Measurements from ENCODE around the gene ROR1. TPM values are rescaled to one million over a fixed set of nuclear protein-coding genes. Genes with fewer than 3 reads are reported as not detected.
"Not testable (repeated sequence)": the region's sequence is repeated elsewhere in the genome, so short reads cannot be mapped to it uniquely, and the experiment has no call there.

Gene ROR1
- total and polyA plus RNA-seq, 2 donors (not counting 1 experiment from before 2014, with no cell fraction given), result 0.46 to 16.0 TPM

GRCh38 chr1:63812071-63812700 lies 38.4 kb downstream of the ROR1 start:
- H3K79me2 ChIP-seq (ENCODE audit: control insufficient read depth, insufficient read depth, low read length), result no peaks in the 10 kb centered on the region
- no peak overlapping the region for H3K4me2 ChIP-seq (replicated peaks; ENCODE audit: low read depth, low read length, poor library complexity, severe bottlenecking)
- Mint-ChIP-seq H3K27me3 (peaks cover 14% of the 10 kb centered on the region), H3K4me1 (peaks cover 2% of the 10 kb centered on the region), H3K9me3 (ENCODE audit: insufficient read depth) (peaks cover 9% of the 10 kb centered on the region), H3K4me3 (no peak overlapping the region), H3K27ac (no peak overlapping the region)
- CTCF ChIA-PET, result interaction anchor here (0.8 to 0.9 kb wide), 2 partner anchors 12 to 26 kb away, joined by 3 to 4 read pairs; no protein-coding TSS in a partner anchor
- no peaks in the 10 kb centered on the region for H4K20me1 ChIP-seq (ENCODE audit: control insufficient read depth, insufficient read depth, low read length, poor library complexity, severe bottlenecking)
- H3K9me3 ChIP-seq (ENCODE audit: control extremely low read depth in 1 of 3, control insufficient read depth in 2 of 3, insufficient read depth in 1 of 3, low read length in 2 of 3), result peaks cover 0 to 4% (median 4%) of the 10 kb centered on the region in 3 donors
- no peaks in the 10 kb centered on the region for H3K36me3 ChIP-seq (replicated peaks in 1 of 2; ENCODE audit: control extremely low read depth in 1 of 2, control insufficient read depth in 1 of 2, extremely low read depth in 1 of 2, insufficient read depth in 2 of 2, low read length in 1 of 2)
- H3K27me3 ChIP-seq (replicated peaks in 1 of 4; ENCODE audit: control extremely low read depth in 1 of 4, control insufficient read depth in 3 of 4, insufficient read depth in 4 of 4, low read length in 3 of 4), result peaks cover 0 to 3% (median 0%) of the 10 kb centered on the region in 4 experiments
- H2AFZ ChIP-seq (ENCODE audit: insufficient read depth, low read depth, low read length, poor library complexity, severe bottlenecking), result no peak overlapping the region
- H3K9ac ChIP-seq (ENCODE audit: low read length), result no peak overlapping the region
- no peaks in the 10 kb centered on the region for H3K4me1 ChIP-seq (ENCODE audit: control insufficient read depth in 2 of 2, insufficient read depth in 2 of 2, low read length in 2 of 2)
- no peak overlapping the region for H3K4me3 ChIP-seq (ENCODE audit: control extremely low read depth in 1 of 5, extremely low read depth in 1 of 5, insufficient read depth in 1 of 5, low read depth in 2 of 5, low read length in 4 of 5)
- 100% methylated on average over 1 of the region's 6 CpGs for WGBS (ENCODE audit: insufficient coverage)
- ATAC-seq (ENCODE audit: low read depth), result no peak
- POLR2A ChIA-PET, result no interaction called here
- intact Hi-C loops (cut with micrococcal nuclease), result no loop called here
- no peak for TF ChIP-seq CTCF (IDR thresholded peaks at IDR 0.05)
- TF ChIP-seq EZH2 (IDR thresholded peaks at IDR 0.05; ENCODE audit: borderline replicate concordance, insufficient read depth, low read depth, low read length, poor library complexity, severe bottlenecking), result no peak
- DNase-seq, result no peak
- no peak overlapping the region for H3K27ac ChIP-seq (ENCODE audit: low read length in 2 of 2)

- no peak overlapping the region for H3K9ac ChIP-seq (ENCODE audit: low read length)
- CTCF ChIA-PET, result interaction anchor here (1.3 kb wide), 1 partner anchor 122 kb away, joined by 7 read pairs; no protein-coding TSS in a partner anchor
- TF ChIP-seq EZH2 (IDR thresholded peaks at IDR 0.05; ENCODE audit: borderline replicate concordance, insufficient read depth, low read depth, low read length, poor library complexity, severe bottlenecking) (no peak), CTCF (IDR thresholded peaks at IDR 0.05) (no peak)
- WGBS (ENCODE audit: insufficient coverage), result 67% methylated on average over 2 of the region's 3 CpGs
- Mint-ChIP-seq H3K4me3 (no peak overlapping the region), H3K4me1 (peaks cover 2% of the 10 kb centered on the region), H3K27me3 (peaks cover 14% of the 10 kb centered on the region), H3K27ac (peak overlapping the region; percentile 22), H3K9me3 (ENCODE audit: insufficient read depth) (peaks cover 5% of the 10 kb centered on the region)
- no peaks in the 10 kb centered on the region for H3K4me1 ChIP-seq (ENCODE audit: control insufficient read depth in 2 of 2, insufficient read depth in 2 of 2, low read length in 2 of 2)
- POLR2A ChIA-PET, result no interaction called here
- no peaks in the 10 kb centered on the region for H3K36me3 ChIP-seq (replicated peaks in 1 of 2; ENCODE audit: control extremely low read depth in 1 of 2, control insufficient read depth in 1 of 2, extremely low read depth in 1 of 2, insufficient read depth in 2 of 2, low read length in 1 of 2)
- no peak overlapping the region for H3K4me3 ChIP-seq (ENCODE audit: control extremely low read depth in 1 of 5, extremely low read depth in 1 of 5, insufficient read depth in 1 of 5, low read depth in 2 of 5, low read length in 4 of 5)
- no peak for DNase-seq
- H3K79me2 ChIP-seq (ENCODE audit: control insufficient read depth, insufficient read depth, low read length), result peaks cover 4% of the 10 kb centered on the region
- no peak overlapping the region for H3K4me2 ChIP-seq (replicated peaks; ENCODE audit: low read depth, low read length, poor library complexity, severe bottlenecking)
- intact Hi-C loops (cut with micrococcal nuclease), result no loop called here
- H2AFZ ChIP-seq (ENCODE audit: insufficient read depth, low read depth, low read length, poor library complexity, severe bottlenecking), result no peak overlapping the region
- H4K20me1 ChIP-seq (ENCODE audit: control insufficient read depth, insufficient read depth, low read length, poor library complexity, severe bottlenecking), result no peaks in the 10 kb centered on the region
- no peaks in the 10 kb centered on the region for H3K9me3 ChIP-seq (ENCODE audit: control extremely low read depth in 1 of 3, control insufficient read depth in 2 of 3, insufficient read depth in 1 of 3, low read length in 2 of 3)
- no peak overlapping the region for H3K27ac ChIP-seq (ENCODE audit: low read length in 2 of 2)
- ATAC-seq (ENCODE audit: low read depth), result peak; percentile 24
- H3K27me3 ChIP-seq (replicated peaks in 1 of 4; ENCODE audit: control extremely low read depth in 1 of 4, control insufficient read depth in 3 of 4, insufficient read depth in 4 of 4, low read length in 3 of 4), result no peaks in the 10 kb centered on the region
Measured at GRCh38 chr1:63813829-63814277, 40.0 kb downstream of the ROR1 start.

GRCh38 chr1:63816217-63816815 lies 42.5 kb downstream of the ROR1 start:
- H3K9me3 Mint-ChIP-seq (ENCODE audit: insufficient read depth); H3K79me2 ChIP-seq (ENCODE audit: control insufficient read depth, insufficient read depth, low read length); H3K4me3 Mint-ChIP-seq; H3K4me3 ChIP-seq (ENCODE audit: control extremely low read depth in 1 of 5, extremely low read depth in 1 of 5, insufficient read depth in 1 of 5, low read depth in 2 of 5, low read length in 4 of 5); DNase-seq; H3K4me2 ChIP-seq (replicated peaks; ENCODE audit: low read depth, low read length, poor library complexity, severe bottlenecking); CTCF ChIA-PET; H3K27ac ChIP-seq (ENCODE audit: low read length in 2 of 2); ATAC-seq (ENCODE audit: low read depth); H3K4me1 ChIP-seq (ENCODE audit: control insufficient read depth in 2 of 2, insufficient read depth in 2 of 2, low read length in 2 of 2); H2AFZ ChIP-seq (ENCODE audit: insufficient read depth, low read depth, low read length, poor library complexity, severe bottlenecking); H3K27ac Mint-ChIP-seq; H3K36me3 ChIP-seq (replicated peaks in 1 of 2; ENCODE audit: control extremely low read depth in 1 of 2, control insufficient read depth in 1 of 2, extremely low read depth in 1 of 2, insufficient read depth in 2 of 2, low read length in 1 of 2); H4K20me1 ChIP-seq (ENCODE audit: control insufficient read depth, insufficient read depth, low read length, poor library complexity, severe bottlenecking); H3K9ac ChIP-seq (ENCODE audit: low read length); intact Hi-C loops (cut with micrococcal nuclease); H3K27me3 ChIP-seq (replicated peaks in 1 of 4; ENCODE audit: control extremely low read depth in 1 of 4, control insufficient read depth in 3 of 4, insufficient read depth in 4 of 4, low read length in 3 of 4); H3K4me1 Mint-ChIP-seq; H3K9me3 ChIP-seq (ENCODE audit: control extremely low read depth in 1 of 3, control insufficient read depth in 2 of 3, insufficient read depth in 1 of 3, low read length in 2 of 3); POLR2A ChIA-PET: not testable (repeated sequence)
- H3K27me3 Mint-ChIP-seq, result peaks cover 11% of the 10 kb centered on the region
- 71% methylated on average over 3 of the region's 5 CpGs for WGBS (ENCODE audit: insufficient coverage)
